IPS DF 6.9 (cell line): ENCODE data around the gene ANKRD22.

Experiments
- DNase-seq: peaks from one replicate; pipeline ENCODE4 v3.0.0-alpha.2; 2013; ENCODE audit warnings: low read depth, low spot score
- H3K27ac ChIP-seq: one replicate; pipeline ENCODE4 v1.5.1; 2013; ENCODE audit warnings: low read length, control low read depth
- H3K27me3 ChIP-seq: 2 replicates; pipeline ENCODE4 v1.6.1; 2013; ENCODE audit warnings: mild to moderate bottlenecking, low read length; ENCODE audit not compliant: control insufficient read depth, insufficient read depth
- H3K36me3 ChIP-seq: 2 replicates; pipeline ENCODE4 v1.6.1; 2013; ENCODE audit warnings: low read length; ENCODE audit not compliant: control insufficient read depth, insufficient read depth
- H3K4me1 ChIP-seq: 2 replicates; pipeline ENCODE4 v1.6.1; 2013; ENCODE audit warnings: low read length; ENCODE audit not compliant: control insufficient read depth, insufficient read depth
- H3K4me3 ChIP-seq: 2 replicates; pipeline ENCODE4 v1.5.1; 2013; ENCODE audit warnings: mild to moderate bottlenecking, low read length
- H3K9me3 ChIP-seq: 2 replicates; pipeline ENCODE4 v1.6.1; 2013; ENCODE audit warnings: low read length, inconsistent platforms; ENCODE audit not compliant: control insufficient read depth, insufficient read depth
- WGBS: extraction: QIAGEN DNeasy Blood & Tissue Kit; methylation state at CpG from one replicate; pipeline ENCODE4 v1.1.7; 2013; ENCODE audit warnings: mixed read lengths, missing lambda C conversion rate; ENCODE audit not compliant: insufficient read length, insufficient coverage; 5-methylcytosine and 5-hydroxymethylcytosine counted together

Gene ANKRD22

GRCh38 chr10:88877298-88877697 is 25.7 kb upstream of the ANKRD22 start:
- no peak overlapping the region for H3K4me3 ChIP-seq
- no peaks in the 10 kb centered on the region; the same call in 1 of the 2 replicates for H3K36me3 ChIP-seq
- H3K4me1 ChIP-seq = no peaks in the 10 kb centered on the region
- H3K9me3 ChIP-seq = no peaks in the 10 kb centered on the region
- no peak overlapping the region for H3K27ac ChIP-seq
- WGBS = no CpG with 5 or more reads among the region's 6 CpGs
- no peak for DNase-seq
- no peaks in the 10 kb centered on the region for H3K27me3 ChIP-seq

GRCh38 chr10:88875081-88875480 is 23.4 kb upstream of the ANKRD22 start:
- Histone ChIP-seq H3K4me3 (no peak overlapping the region), H3K9me3 (no peaks in the 10 kb centered on the region), H3K4me1 (no peaks in the 10 kb centered on the region), H3K27ac (no peak overlapping the region), H3K27me3 (no peaks in the 10 kb centered on the region), H3K36me3 (no peaks in the 10 kb centered on the region)
- no peak for DNase-seq

- Histone ChIP-seq H3K36me3 (no peaks in the 10 kb centered on the region), H3K9me3 (no peaks in the 10 kb centered on the region), H3K4me3 (no peak overlapping the region), H3K4me1 (no peaks in the 10 kb centered on the region), H3K27ac (no peak overlapping the region), H3K27me3 (no peaks in the 10 kb centered on the region)
- WGBS = 100% methylated on average over 1 of the region's 2 CpGs
- DNase-seq = no peak
Observed at GRCh38 chr10:88874281-88874680, 22.6 kb upstream of the ANKRD22 start.

- Histone ChIP-seq H3K4me1 (no peaks in the 10 kb centered on the region), H3K27ac (no peak overlapping the region), H3K36me3 (no peaks in the 10 kb centered on the region), H3K4me3 (no peak overlapping the region), H3K27me3 (no peaks in the 10 kb centered on the region), H3K9me3 (no peaks in the 10 kb centered on the region)
- DNase-seq = no peak
- WGBS = no CpG with 5 or more reads among the region's 2 CpGs
Observed at GRCh38 chr10:88873757-88874156, 22.1 kb upstream of the ANKRD22 start.

- H3K4me3 ChIP-seq = no peak overlapping the region
- H3K27ac ChIP-seq = no peak overlapping the region
- no peaks in the 10 kb centered on the region for H3K36me3 ChIP-seq
- H3K27me3 ChIP-seq = no peaks in the 10 kb centered on the region
- no peaks in the 10 kb centered on the region for H3K9me3 ChIP-seq
- no peak for DNase-seq
- no peaks in the 10 kb centered on the region for H3K4me1 ChIP-seq
Observed at GRCh38 chr10:88870089-88870488, 18.4 kb upstream of the ANKRD22 start.

- WGBS = no CpG with 5 or more reads among the region's 2 CpGs
- Histone ChIP-seq H3K27ac (no peak overlapping the region), H3K27me3 (no peaks in the 10 kb centered on the region), H3K4me1 (no peaks in the 10 kb centered on the region), H3K9me3 (no peaks in the 10 kb centered on the region), H3K4me3 (no peak overlapping the region), H3K36me3 (no peaks in the 10 kb centered on the region)
- DNase-seq = no peak
Observed at GRCh38 chr10:88866454-88866853, 14.8 kb upstream of the ANKRD22 start.

GRCh38 chr10:88865281-88865876 is 13.7 kb upstream of the ANKRD22 start:
- no peaks in the 10 kb centered on the region for H3K27me3 ChIP-seq
- H3K9me3 ChIP-seq = no peaks in the 10 kb centered on the region
- no peak for DNase-seq
- no peak overlapping the region for H3K27ac ChIP-seq
- no peaks in the 10 kb centered on the region for H3K4me1 ChIP-seq
- H3K4me3 ChIP-seq = no peak overlapping the region
- H3K36me3 ChIP-seq = no peaks in the 10 kb centered on the region
- no CpG with 5 or more reads among the region's 4 CpGs for WGBS

- WGBS = 100% methylated on average over 1 of the region's 1 CpG
- Histone ChIP-seq H3K27ac (no peak overlapping the region), H3K9me3 (no peaks in the 10 kb centered on the region), H3K27me3 (no peaks in the 10 kb centered on the region), H3K4me1 (no peaks in the 10 kb centered on the region), H3K4me3 (no peak overlapping the region), H3K36me3 (no peaks in the 10 kb centered on the region)
- DNase-seq = no peak
Observed at GRCh38 chr10:88861036-88861435, 9.4 kb upstream of the ANKRD22 start.

- Histone ChIP-seq H3K27ac (no peak overlapping the region), H3K36me3 (no peaks in the 10 kb centered on the region), H3K9me3 (no peaks in the 10 kb centered on the region), H3K4me1 (no peaks in the 10 kb centered on the region), H3K4me3 (no peak overlapping the region), H3K27me3 (no peaks in the 10 kb centered on the region)
- WGBS = no CpG with 5 or more reads among the region's 2 CpGs
- no peak for DNase-seq
Observed at GRCh38 chr10:88858491-88858890, 6.8 kb upstream of the ANKRD22 start.

- Histone ChIP-seq H3K4me3 (no peak overlapping the region), H3K9me3 (no peaks in the 10 kb centered on the region), H3K4me1 (no peaks in the 10 kb centered on the region), H3K27ac (no peak overlapping the region), H3K27me3 (no peaks in the 10 kb centered on the region), H3K36me3 (no peaks in the 10 kb centered on the region)
- DNase-seq = no peak
Observed at GRCh38 chr10:88857831-88858230, 6.2 kb upstream of the ANKRD22 start.

GRCh38 chr10:88854684-88855083 is 3.0 kb upstream of the ANKRD22 start:
- peaks cover 4% of the 10 kb centered on the region; the same call in 1 of the 2 replicates for H3K4me1 ChIP-seq
- H3K9me3 ChIP-seq = no peaks in the 10 kb centered on the region
- no peaks in the 10 kb centered on the region for H3K36me3 ChIP-seq
- H3K4me3 ChIP-seq = no peak overlapping the region
- H3K27me3 ChIP-seq = no peaks in the 10 kb centered on the region
- WGBS = no CpG with 5 or more reads among the region's 3 CpGs
- H3K27ac ChIP-seq = no peak overlapping the region
- no peak for DNase-seq
